ENCODE data around the gene PIP4K2B.
"Not testable (repeated sequence)": the region's sequence is repeated elsewhere in the genome, so short reads cannot be mapped to it uniquely, and the experiment has no call there.

PIP4K2B gene

GRCh38 chr17:38729886-38730525 is 69.3 kb downstream of the PIP4K2B start, which contains the start of gene CISD3:
Gene CISD3 (plus strand): TSS chr17:38730341. CDS start chr17:38730359, 18 bp downstream.
- peak within 1 kb of the TSS; percentile 48 for H3K4me3 ChIP-seq (ENCODE audit: low read depth, low read length)
- in situ Hi-C loops (cut with HindIII; ENCODE audit: low sequenced_read_pairs), result no loop called here
- TF ChIP-seq, protein P1, sequence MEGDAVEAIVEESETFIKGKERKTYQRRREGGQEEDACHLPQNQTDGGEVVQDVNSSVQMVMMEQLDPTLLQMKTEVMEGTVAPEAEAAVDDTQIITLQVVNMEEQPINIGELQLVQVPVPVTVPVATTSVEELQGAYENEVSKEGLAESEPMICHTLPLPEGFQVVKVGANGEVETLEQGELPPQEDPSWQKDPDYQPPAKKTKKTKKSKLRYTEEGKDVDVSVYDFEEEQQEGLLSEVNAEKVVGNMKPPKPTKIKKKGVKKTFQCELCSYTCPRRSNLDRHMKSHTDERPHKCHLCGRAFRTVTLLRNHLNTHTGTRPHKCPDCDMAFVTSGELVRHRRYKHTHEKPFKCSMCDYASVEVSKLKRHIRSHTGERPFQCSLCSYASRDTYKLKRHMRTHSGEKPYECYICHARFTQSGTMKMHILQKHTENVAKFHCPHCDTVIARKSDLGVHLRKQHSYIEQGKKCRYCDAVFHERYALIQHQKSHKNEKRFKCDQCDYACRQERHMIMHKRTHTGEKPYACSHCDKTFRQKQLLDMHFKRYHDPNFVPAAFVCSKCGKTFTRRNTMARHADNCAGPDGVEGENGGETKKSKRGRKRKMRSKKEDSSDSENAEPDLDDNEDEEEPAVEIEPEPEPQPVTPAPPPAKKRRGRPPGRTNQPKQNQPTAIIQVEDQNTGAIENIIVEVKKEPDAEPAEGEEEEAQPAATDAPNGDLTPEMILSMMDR (IDR thresholded peaks at IDR 0.05; ENCODE audit: low read depth, low read length, missing control alignments), result peak; percentile 33
- DNase-seq (ENCODE audit: low read depth), result no peak

- in situ Hi-C loops (cut with HindIII; ENCODE audit: low sequenced_read_pairs), result no loop called here
- DNase-seq (ENCODE audit: low read depth), result no peak
- H3K4me3 ChIP-seq (ENCODE audit: low read depth, low read length), result peak overlapping the region; percentile 48
- TF ChIP-seq, protein P1 (IDR thresholded peaks at IDR 0.05; ENCODE audit: low read depth, low read length, missing control alignments), result no peak
Observed at GRCh38 chr17:38729368-38729885, 69.9 kb downstream of the PIP4K2B start.

DNA sequence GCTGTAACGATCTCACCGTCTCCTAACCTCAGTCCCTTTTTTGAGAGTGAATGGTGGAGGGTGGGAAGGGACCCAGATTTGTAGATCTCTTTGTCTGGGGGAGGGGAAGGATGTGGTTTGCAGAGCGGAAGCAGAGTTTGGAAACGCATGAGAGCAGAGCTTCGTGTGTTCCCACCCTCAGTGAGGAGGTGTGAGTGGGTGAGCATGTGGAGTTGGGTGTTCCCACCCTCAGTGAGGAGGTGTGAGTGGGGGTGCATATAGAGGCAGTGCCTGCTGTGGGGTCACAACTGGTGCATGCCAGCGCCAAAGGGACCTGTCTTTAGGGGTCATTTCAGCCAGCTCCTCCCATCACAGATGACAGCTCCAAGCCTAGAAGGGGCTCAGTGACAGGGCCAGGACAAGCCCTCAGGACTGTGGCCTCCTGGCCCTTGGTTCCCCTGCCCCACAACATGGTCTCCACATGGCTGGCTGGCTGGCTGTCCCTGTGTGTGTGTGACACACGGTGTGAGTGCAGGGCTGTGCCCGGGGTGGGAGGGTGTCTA is 71.0 kb downstream of the PIP4K2B start:
- in situ Hi-C loops (cut with HindIII; ENCODE audit: low sequenced_read_pairs), result no loop called here
- TF ChIP-seq, protein P1 (IDR thresholded peaks at IDR 0.05; ENCODE audit: low read depth, low read length, missing control alignments), result no peak
- no peak for DNase-seq (ENCODE audit: low read depth)
- H3K4me3 ChIP-seq (ENCODE audit: low read depth, low read length), result no peak overlapping the region

DNA sequence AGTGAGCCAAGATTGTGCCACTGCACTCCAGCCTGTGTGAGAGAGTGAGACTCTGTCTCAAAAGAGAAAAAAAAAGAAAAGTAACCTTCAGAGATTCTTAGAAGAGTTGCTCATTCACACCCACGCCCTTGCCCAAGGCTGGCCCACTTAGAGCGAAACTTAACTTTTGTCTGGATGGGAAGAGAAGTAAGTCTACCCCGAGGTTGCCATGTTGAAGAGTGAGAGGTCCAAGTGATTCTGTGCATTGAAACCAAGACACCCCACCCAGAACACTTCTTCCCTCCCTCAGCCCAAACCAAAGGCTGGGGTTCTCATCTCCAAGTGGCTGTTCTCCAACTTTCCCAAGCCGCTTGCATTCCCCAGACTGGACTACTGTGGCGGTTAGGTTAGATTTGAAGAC is 71.6 kb downstream of the PIP4K2B start:
- no peak for DNase-seq (ENCODE audit: low read depth)
- in situ Hi-C loops (cut with HindIII; ENCODE audit: low sequenced_read_pairs), result no loop called here
- TF ChIP-seq, protein P1 (IDR thresholded peaks at IDR 0.05; ENCODE audit: low read depth, low read length, missing control alignments), result no peak
- H3K4me3 ChIP-seq (ENCODE audit: low read depth, low read length), result no peak overlapping the region

DNA sequence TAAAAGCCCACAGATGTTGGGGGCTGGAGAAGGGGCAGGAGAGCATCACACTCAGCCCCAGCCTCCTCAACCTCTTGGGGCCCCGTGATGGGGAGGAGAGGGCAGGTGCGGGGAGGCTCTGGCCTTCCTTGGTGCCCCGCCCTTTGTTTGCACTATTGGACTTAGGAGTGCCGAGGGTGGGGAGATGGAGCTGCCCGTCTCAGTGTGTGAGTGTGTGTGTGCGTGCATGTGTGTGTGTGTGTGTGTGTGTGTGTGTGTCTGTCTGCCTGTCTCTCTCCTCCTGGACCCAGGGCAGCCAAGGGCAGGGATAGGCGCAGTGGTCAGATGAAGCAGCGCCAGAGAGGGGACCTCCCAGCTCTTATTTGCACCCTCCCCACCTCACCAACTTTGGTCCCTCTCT is 73.2 kb downstream of the PIP4K2B start:
- in situ Hi-C loops (cut with HindIII; ENCODE audit: low sequenced_read_pairs); H3K4me3 ChIP-seq (ENCODE audit: low read depth, low read length); DNase-seq (ENCODE audit: low read depth): not testable (repeated sequence)

- in situ Hi-C loops (cut with HindIII; ENCODE audit: low sequenced_read_pairs), result no loop called here
- no peak overlapping the region for H3K4me3 ChIP-seq (ENCODE audit: low read depth, low read length)
- TF ChIP-seq, protein P1 (IDR thresholded peaks at IDR 0.05; ENCODE audit: low read depth, low read length, missing control alignments), result no peak
- no peak for DNase-seq (ENCODE audit: low read depth)
Observed at GRCh38 chr17:38725066-38725465, 74.3 kb downstream of the PIP4K2B start.

DNA sequence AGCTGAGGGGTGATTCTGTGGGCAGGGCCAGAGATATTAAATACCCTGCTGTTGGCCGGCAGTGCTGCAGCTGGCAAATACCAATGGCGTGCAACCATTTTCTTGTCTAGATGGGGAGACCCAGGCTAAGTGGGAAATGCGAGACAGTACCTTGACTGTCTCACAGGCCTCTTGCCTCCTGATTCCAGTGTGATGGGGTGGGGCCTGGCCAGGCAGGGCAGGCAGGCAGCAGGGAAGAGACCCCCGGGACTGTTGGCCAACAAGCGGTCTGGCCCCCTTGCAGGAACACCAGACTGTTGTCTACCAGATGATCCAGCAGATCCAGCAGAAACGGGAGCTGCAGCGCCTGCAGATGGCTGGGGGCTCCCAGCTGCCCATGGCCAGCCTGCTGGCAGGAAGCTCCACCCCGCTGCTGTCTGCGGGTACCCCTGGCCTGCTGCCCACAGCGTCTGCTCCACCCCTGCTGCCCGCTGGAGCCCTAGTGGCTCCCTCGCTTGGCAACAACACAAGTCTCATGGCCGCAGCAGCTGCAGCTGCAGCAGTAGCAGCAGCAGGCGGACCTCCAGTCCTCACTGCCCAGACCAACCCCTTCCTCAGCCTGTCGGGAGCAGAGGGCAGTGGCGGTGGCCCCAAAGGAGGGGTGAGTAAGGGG is 74.9 kb downstream of the PIP4K2B start:
- in situ Hi-C loops (cut with HindIII; ENCODE audit: low sequenced_read_pairs), result no loop called here
- TF ChIP-seq, protein P1 (IDR thresholded peaks at IDR 0.05; ENCODE audit: low read depth, low read length, missing control alignments), result no peak
- no peak overlapping the region for H3K4me3 ChIP-seq (ENCODE audit: low read depth, low read length)
- DNase-seq (ENCODE audit: low read depth), result no peak

All from astrocyte of the cerebellum (primary cell).